AG04450 (cell line): ENCODE data around the gene PRKAR1B. TPM values are rescaled to one million over a fixed set of nuclear protein-coding genes. Genes with fewer than 3 reads are reported as not detected.

ENCODE experiments used
- CTCF ChIA-PET: fragments of 300-600, 350-600 bp; formaldehyde crosslinking; extraction: SDS; loops from one replicate; lab custom pipeline; 2022; ENCODE audit warnings: antibody characterized with exemption, inconsistent platforms; lab: Charles Lee
- POLR2A ChIA-PET: fragments of 350-600 bp; formaldehyde crosslinking; extraction: SDS; loops from one replicate; lab custom pipeline; 2021; ENCODE audit warnings: antibody characterized with exemption, inconsistent platforms; lab: Yijun Ruan, JAX
- DNase-seq: peaks from one replicate; pipeline ENCODE4 v3.0.0-alpha.2; 2011; ENCODE audit warnings: low read depth, low spot score
- H3K27ac ChIP-seq: one replicate; pipeline ENCODE4 v1.5.1; 2012; ENCODE audit warnings: low read depth, low read length, control low read depth
- H3K27me3 ChIP-seq: one replicate; pipeline ENCODE4 v1.6.0; 2012; ENCODE audit warnings: low read length; ENCODE audit not compliant: control insufficient read depth, insufficient read depth
- H3K4me3 ChIP-seq: 2 replicates; pipeline ENCODE4 v1.5.1; 2011; ENCODE audit warnings: mild to moderate bottlenecking, low read depth, low read length, control low read depth
- H3K9me3 ChIP-seq: 2 replicates; pipeline ENCODE4 v1.5.1; 2012; ENCODE audit warnings: low read length; ENCODE audit not compliant: control insufficient read depth, insufficient read depth
- polyA plus RNA-seq: library from polyadenylated mRNA; depleted of rRNA; stranded (reverse); fragments of >200 nt; gene quantifications from 2 replicates; pipeline ENCODE4 v1.2.3, GENCODE V29; 2011
- TF ChIP-seq, protein P1 (sequence below): IDR thresholded peaks from 2 replicates; pipeline ENCODE4 v1.5.1; 2011; ENCODE audit warnings: low read depth, low read length, control low read depth, inconsistent platforms

Gene PRKAR1B
- polyA plus RNA-seq, 1 experiment = 16.1 TPM

DNA sequence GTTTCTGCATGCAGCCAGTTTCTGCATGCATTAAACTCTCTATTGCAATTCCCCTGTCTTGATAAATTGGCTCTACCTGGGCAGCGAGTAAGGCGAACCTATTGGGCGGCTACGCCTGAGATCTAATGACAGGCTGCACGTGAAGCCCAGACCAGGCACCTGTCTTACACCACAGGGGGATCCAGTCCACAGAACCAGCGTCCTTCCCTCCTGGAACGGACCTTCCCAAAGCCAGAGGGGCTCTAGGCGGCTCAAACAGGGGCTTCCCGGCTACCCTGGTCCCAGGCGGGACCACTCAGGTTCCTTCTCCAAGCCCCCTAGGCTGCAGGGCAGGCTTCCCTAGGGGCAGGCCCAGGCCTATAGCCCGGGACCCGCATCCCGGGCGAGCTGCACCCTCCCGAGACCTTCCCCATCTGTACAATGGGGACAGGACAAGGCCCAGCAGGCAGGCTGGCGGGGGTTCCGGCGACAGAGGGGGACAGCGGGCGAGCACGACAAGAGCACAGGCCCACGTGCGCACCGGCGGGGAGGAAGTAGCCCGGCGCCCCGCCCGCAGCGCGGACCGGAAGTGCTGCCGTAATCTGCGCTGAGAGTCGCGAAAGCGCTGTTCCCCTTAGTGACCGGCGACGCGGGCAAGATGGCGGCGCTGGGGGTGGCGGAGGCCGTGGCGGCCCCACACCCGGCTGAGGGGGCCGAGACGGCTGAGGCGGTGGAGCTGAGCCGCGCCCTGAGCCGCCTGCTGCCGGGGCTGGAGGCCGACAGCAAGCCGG lies 812 bp downstream of the PRKAR1B start, which contains the start of gene DNAAF5:
Gene DNAAF5, plus strand, starts transcription at position 616 of the 770 bp plus-strand sequence. Its CDS starts 22 bp downstream, at position 638.
- Histone ChIP-seq H3K27me3 (no peaks in the 10 kb centered on the region), H3K27ac (peak within 1 kb of the TSS; percentile 39), H3K4me3 (peak within 1 kb of the TSS; percentile 68), H3K9me3 (peaks cover 23% of the 10 kb centered on the region)
- TF ChIP-seq, protein P1, sequence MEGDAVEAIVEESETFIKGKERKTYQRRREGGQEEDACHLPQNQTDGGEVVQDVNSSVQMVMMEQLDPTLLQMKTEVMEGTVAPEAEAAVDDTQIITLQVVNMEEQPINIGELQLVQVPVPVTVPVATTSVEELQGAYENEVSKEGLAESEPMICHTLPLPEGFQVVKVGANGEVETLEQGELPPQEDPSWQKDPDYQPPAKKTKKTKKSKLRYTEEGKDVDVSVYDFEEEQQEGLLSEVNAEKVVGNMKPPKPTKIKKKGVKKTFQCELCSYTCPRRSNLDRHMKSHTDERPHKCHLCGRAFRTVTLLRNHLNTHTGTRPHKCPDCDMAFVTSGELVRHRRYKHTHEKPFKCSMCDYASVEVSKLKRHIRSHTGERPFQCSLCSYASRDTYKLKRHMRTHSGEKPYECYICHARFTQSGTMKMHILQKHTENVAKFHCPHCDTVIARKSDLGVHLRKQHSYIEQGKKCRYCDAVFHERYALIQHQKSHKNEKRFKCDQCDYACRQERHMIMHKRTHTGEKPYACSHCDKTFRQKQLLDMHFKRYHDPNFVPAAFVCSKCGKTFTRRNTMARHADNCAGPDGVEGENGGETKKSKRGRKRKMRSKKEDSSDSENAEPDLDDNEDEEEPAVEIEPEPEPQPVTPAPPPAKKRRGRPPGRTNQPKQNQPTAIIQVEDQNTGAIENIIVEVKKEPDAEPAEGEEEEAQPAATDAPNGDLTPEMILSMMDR = no peak
- CTCF ChIA-PET = no interaction called here
- peak; percentile 39 for DNase-seq
- POLR2A ChIA-PET = no interaction called here

- H3K27ac ChIP-seq = peak overlapping the region; percentile 11
- H3K27me3 ChIP-seq = no peaks in the 10 kb centered on the region
- no peak for DNase-seq
- CTCF ChIA-PET = interaction anchor here (0.7 kb wide), 1 partner anchor 394 kb away, joined by 4 read pairs; no protein-coding TSS in a partner anchor
- no peak overlapping the region; the same call in 1 of the 2 replicates for H3K4me3 ChIP-seq
- H3K9me3 ChIP-seq = peaks cover 23% of the 10 kb centered on the region
- TF ChIP-seq, protein P1 = no peak
- POLR2A ChIA-PET = no interaction called here
These were observed 1.7 kb downstream of the PRKAR1B start for GRCh38 chr7:725223-726005.

GRCh38 chr7:724298-724697 lies 2.8 kb downstream of the PRKAR1B start:
- CTCF ChIA-PET = interaction anchor here (0.7 kb wide), 1 partner anchor 392 kb away, joined by 4 read pairs; no protein-coding TSS in a partner anchor
- TF ChIP-seq, protein P1 = no peak
- Histone ChIP-seq H3K9me3 (peaks cover 23% of the 10 kb centered on the region), H3K4me3 (no peak overlapping the region), H3K27ac (no peak overlapping the region), H3K27me3 (no peaks in the 10 kb centered on the region)
- POLR2A ChIA-PET = no interaction called here
- DNase-seq = no peak

GRCh38 chr7:723541-723940 lies 3.5 kb downstream of the PRKAR1B start:
- DNase-seq = no peak
- ChIA-PET POLR2A (no interaction called here), CTCF (no interaction called here)
- TF ChIP-seq, protein P1 = no peak
- Histone ChIP-seq H3K27me3 (no peaks in the 10 kb centered on the region), H3K27ac (no peak overlapping the region), H3K4me3 (no peak overlapping the region), H3K9me3 (peaks cover 23% of the 10 kb centered on the region)
